IMR-90 (cell line): ENCODE measurements around the gene IL17D. TPM values are rescaled to one million over a fixed set of nuclear protein-coding genes. Genes with fewer than 3 reads are reported as not detected.

ENCODE experiments used
- ATAC-seq: fragments of 200-7000 bp; cut with Tn5 transposase; 2 replicates; pipeline ENCODE4 v1.9.1; 2020; ENCODE audit warnings: low read depth, mild to moderate bottlenecking, moderate library complexity
- BruUV-seq: library from RNA; stranded (reverse); fragments of 400-500 nt; replicated peaks from 2 replicates; lab custom pipeline; 2021; lab: Mats Ljungman, UMichigan
- CTCF ChIA-PET: fragments of 300-600 bp; formaldehyde crosslinking; extraction: SDS; loops from one replicate; lab custom pipeline; 2021; ENCODE audit warnings: antibody characterized with exemption; lab: Yijun Ruan, JAX
- POLR2A ChIA-PET: fragments of 300-600 bp; sonication (Branson Sonifier 250); formaldehyde crosslinking; loops from one replicate; lab custom pipeline; 2022; ENCODE audit warnings: antibody characterized with exemption; ENCODE audit not compliant: unreplicated experiment; lab: Charles Lee
- DNase-seq: peaks from one replicate; pipeline ENCODE4 v3.0.0; 2013
- H2AFZ ChIP-seq: replicated peaks from 2 replicates; pipeline ENCODE3; 2013; ENCODE audit warnings: low read length, mild to moderate bottlenecking; ENCODE audit not compliant: poor library complexity
- H2AK5ac ChIP-seq: 2 replicates; pipeline ENCODE4 v1.6.1; 2013; ENCODE audit warnings: low read depth, low read length, inconsistent platforms
- H2AK9ac ChIP-seq: replicated peaks from 2 replicates; pipeline ENCODE3; 2013; ENCODE audit warnings: mild to moderate bottlenecking, low read depth, low read length, moderate library complexity; ENCODE audit not compliant: poor library complexity
- H2BK120ac ChIP-seq: 2 replicates; pipeline ENCODE4 v1.6.1; 2013; ENCODE audit warnings: low read depth, low read length, inconsistent platforms
- H2BK15ac ChIP-seq: 3 replicates; pipeline ENCODE4 v1.6.1; 2013; ENCODE audit warnings: low read depth, low read length, inconsistent platforms
- H2BK20ac ChIP-seq: 2 replicates; pipeline ENCODE4 v1.6.1; 2013; ENCODE audit warnings: low read depth, mild to moderate bottlenecking, inconsistent platforms, low read length, moderate library complexity
- H2BK5ac ChIP-seq: 2 replicates; pipeline ENCODE4 v1.6.1; 2013; ENCODE audit warnings: mild to moderate bottlenecking, low read depth, low read length, inconsistent platforms; ENCODE audit not compliant: poor library complexity, severe bottlenecking
- H3K14ac ChIP-seq: replicated peaks from 2 replicates; pipeline ENCODE4 v1.6.1; 2013; ENCODE audit warnings: low read depth, low read length, inconsistent platforms
- H3K18ac ChIP-seq: 2 replicates; pipeline ENCODE4 v1.6.1; 2013; ENCODE audit warnings: low read depth, low read length, control low read depth
- H3K23ac ChIP-seq: 2 replicates; pipeline ENCODE4 v1.6.1; 2013; ENCODE audit warnings: low read depth, low read length, inconsistent platforms
- H3K27ac ChIP-seq: 2 replicates; pipeline ENCODE4 v1.5.1; 2013; ENCODE audit warnings: mild to moderate bottlenecking, control low read depth, low read length; ENCODE audit not compliant: insufficient read depth
- H3K27me3 ChIP-seq: 2 replicates; pipeline ENCODE4 v1.6.1; 2013; ENCODE audit warnings: low read length; ENCODE audit not compliant: control insufficient read depth, insufficient read depth
- H3K36me3 ChIP-seq: 2 replicates; pipeline ENCODE4 v1.6.1; 2013; ENCODE audit warnings: low read length, mixed read lengths; ENCODE audit not compliant: control insufficient read depth, insufficient read depth
- H3K4ac ChIP-seq: 2 replicates; pipeline ENCODE4 v1.6.1; 2013; ENCODE audit warnings: low read depth, low read length, inconsistent platforms
- H3K4me1 ChIP-seq: 2 replicates; pipeline ENCODE4 v1.6.1; 2013; ENCODE audit warnings: low read length, mixed read lengths; ENCODE audit not compliant: control insufficient read depth, insufficient read depth
- H3K4me2 ChIP-seq: 2 replicates; pipeline ENCODE4 v1.6.1; 2013; ENCODE audit warnings: low read depth, mild to moderate bottlenecking, control low read depth, low read length, moderate library complexity
- H3K4me3 ChIP-seq: 2 replicates; pipeline ENCODE4 v1.5.1; 2013; ENCODE audit warnings: low read depth, mild to moderate bottlenecking, control low read depth, low read length, moderate library complexity; ENCODE audit not compliant: insufficient read depth
- H3K56ac ChIP-seq: 2 replicates; pipeline ENCODE4 v1.6.1; 2013; ENCODE audit warnings: low read length, inconsistent platforms; ENCODE audit not compliant: insufficient read depth; ENCODE audit errors: extremely low read depth
- H3K79me1 ChIP-seq, 2 experiments: 2 replicates each; pipeline ENCODE4 v1.6.1; 2013; ENCODE audit warnings: low read length in 2 of 2, inconsistent platforms in 1 of 2, low read depth in 1 of 2
- H3K9ac ChIP-seq: 2 replicates; pipeline ENCODE4 v1.6.1; 2013; ENCODE audit warnings: low read depth, low read length, control low read depth
- H3K9me1 ChIP-seq: 2 replicates; pipeline ENCODE4 v1.6.1; 2013; ENCODE audit warnings: low read length, inconsistent platforms; ENCODE audit not compliant: insufficient read depth
- H3K9me3 ChIP-seq: 2 replicates; pipeline ENCODE4 v1.6.1; 2013; ENCODE audit warnings: low read length; ENCODE audit not compliant: control insufficient read depth, insufficient read depth
- H4K20me1 ChIP-seq: 2 replicates; pipeline ENCODE4 v1.6.1; 2013; ENCODE audit warnings: low read length, inconsistent platforms; ENCODE audit not compliant: insufficient read depth
- H4K5ac ChIP-seq: 2 replicates; pipeline ENCODE4 v1.6.1; 2013; ENCODE audit warnings: mild to moderate bottlenecking, low read depth, low read length, control low read depth
- H4K8ac ChIP-seq, 2 experiments: 2 replicates each; pipeline ENCODE4 v1.6.1; 2013; ENCODE audit warnings: low read depth in 2 of 2, low read length in 2 of 2, control low read depth in 1 of 2, inconsistent platforms in 1 of 2
- H4K91ac ChIP-seq: 2 replicates; pipeline ENCODE4 v1.6.1; 2013; ENCODE audit warnings: low read depth, low read length, inconsistent platforms; ENCODE audit not compliant: insufficient read depth
- BHLHE40 ChIP-seq: fragments of 150-350 bp; IDR thresholded peaks from 2 replicates; pipeline ENCODE4 v1.6.1; 2016; ENCODE audit warnings: mild to moderate bottlenecking, low read depth, low read length
- CEBPB ChIP-seq: IDR thresholded peaks from 2 replicates; pipeline ENCODE4 v1.6.1; 2012; ENCODE audit warnings: low read depth, low read length, improper control_type of control experiment
- CHD1 ChIP-seq: IDR thresholded peaks from 2 replicates; pipeline ENCODE4 v1.6.1; 2012; ENCODE audit warnings: low read depth, low read length, improper control_type of control experiment
- FOS ChIP-seq: fragments of 150-350 bp; IDR thresholded peaks from 2 replicates; pipeline ENCODE4 v1.6.1; 2016; ENCODE audit warnings: low read depth, low read length
- MAFK ChIP-seq: IDR thresholded peaks from 2 replicates; pipeline ENCODE4 v1.6.1; 2012; ENCODE audit warnings: low read depth, low read length, improper control_type of control experiment
- MAZ ChIP-seq: IDR thresholded peaks from 2 replicates; pipeline ENCODE4 v1.6.1; 2012; ENCODE audit warnings: low read depth, mild to moderate bottlenecking, low read length, improper control_type of control experiment, moderate library complexity, borderline replicate concordance
- MXI1 ChIP-seq: IDR thresholded peaks from 2 replicates; pipeline ENCODE4 v1.6.1; 2012; ENCODE audit warnings: low read depth, mild to moderate bottlenecking, low read length, moderate library complexity, borderline replicate concordance
- NFE2L2 ChIP-seq: fragments of 150-350 bp; IDR thresholded peaks from 2 replicates; pipeline ENCODE4 v1.6.1; 2016; ENCODE audit warnings: low read depth, mild to moderate bottlenecking, low read length
- POLR2A ChIP-seq: IDR thresholded peaks from 2 replicates; pipeline ENCODE4 v1.6.1; 2012; ENCODE audit warnings: mild to moderate bottlenecking, low read depth, low read length
- RAD21 ChIP-seq: IDR thresholded peaks from 2 replicates; pipeline ENCODE4 v1.6.1; 2012; ENCODE audit warnings: low read length, improper control_type of control experiment
- RCOR1 ChIP-seq: IDR thresholded peaks from 2 replicates; pipeline ENCODE4 v1.6.1; 2012; ENCODE audit warnings: mild to moderate bottlenecking, low read length, improper control_type of control experiment; ENCODE audit not compliant: insufficient replicate concordance
- RFX5 ChIP-seq: IDR thresholded peaks from 2 replicates; pipeline ENCODE4 v1.8.0; 2012; ENCODE audit warnings: low read depth, mild to moderate bottlenecking, low read length, moderate library complexity
- SMC3 ChIP-seq: fragments of 150-350 bp; IDR thresholded peaks from 2 replicates; pipeline ENCODE4 v1.6.1; 2016; ENCODE audit warnings: low read depth, mild to moderate bottlenecking, antibody characterized with exemption, low read length, moderate library complexity
- whole genome bisulfite sequencing, 2 experiments: methylation state at CpG; one replicate each; pipeline versions ENCODE4 v1.1.5 to v1.1.7; 2013; ENCODE audit warnings: missing lambda C conversion rate in 2 of 2; ENCODE audit not compliant: insufficient read length in 1 of 2; ENCODE audit errors: extremely low coverage in 2 of 2; 5-methylcytosine and 5-hydroxymethylcytosine counted together
- dilution Hi-C: fragments of 300-500 bp; cut with HindIII; formaldehyde crosslinking; loops from one replicate; pipeline ENCODE4 v1.14.3; 2018; ENCODE audit warnings: low sequenced_read_pairs; ENCODE audit not compliant: unreplicated experiment
- in situ Hi-C: fragments of 300-500 bp; cut with MboI; formaldehyde crosslinking; loops from 3 replicates; pipeline ENCODE4 v1.14.3; 2019; ENCODE audit warnings: low sequenced_read_pairs, inconsistent platforms, mixed read lengths
- intact Hi-C: fragments of 100-400 bp; cut with micrococcal nuclease; formaldehyde crosslinking; loops from 2 replicates; pipeline ENCODE4 v1.10.0; 2022
- polyA plus RNA-seq, 3 experiments: library from polyadenylated mRNA; depleted of rRNA; stranded (reverse); fragments of >200 nt; gene quantifications; 2 replicates each; pipeline ENCODE4 v1.2.3, GENCODE V29; 2012; ENCODE audit warnings: low replicate concordance in 1 of 3
- total RNA-seq: library from RNA; depleted of rRNA; stranded (reverse); fragments of >200 nt; gene quantifications from 2 replicates; pipeline ENCODE4 v1.2.3, GENCODE V29; 2012
- TF ChIP-seq, protein P1 (sequence below): fragments of 150-350 bp; IDR thresholded peaks from 2 replicates; pipeline ENCODE4 v1.6.1; 2016; ENCODE audit warnings: low read depth, mild to moderate bottlenecking, low read length, moderate library complexity, borderline replicate concordance
- TF ChIP-seq, protein P2 (sequence below): fragments of 150-350 bp; IDR thresholded peaks from 2 replicates; pipeline ENCODE4 v1.6.1; 2017; ENCODE audit warnings: mild to moderate bottlenecking, antibody characterized with exemption, low read length, low read depth
- TF ChIP-seq, protein P3 (sequence below): conservative IDR thresholded peaks from 2 replicates; pipeline ENCODE4 v1.5.1; 2012; ENCODE audit warnings: mild to moderate bottlenecking, low read depth, low read length, improper control_type of control experiment

Gene IL17D
- total and polyA plus RNA-seq, 2 of the 4 experiments (the other 2 are of a cell fraction) = 0.72 to 1.4 TPM

DNA sequence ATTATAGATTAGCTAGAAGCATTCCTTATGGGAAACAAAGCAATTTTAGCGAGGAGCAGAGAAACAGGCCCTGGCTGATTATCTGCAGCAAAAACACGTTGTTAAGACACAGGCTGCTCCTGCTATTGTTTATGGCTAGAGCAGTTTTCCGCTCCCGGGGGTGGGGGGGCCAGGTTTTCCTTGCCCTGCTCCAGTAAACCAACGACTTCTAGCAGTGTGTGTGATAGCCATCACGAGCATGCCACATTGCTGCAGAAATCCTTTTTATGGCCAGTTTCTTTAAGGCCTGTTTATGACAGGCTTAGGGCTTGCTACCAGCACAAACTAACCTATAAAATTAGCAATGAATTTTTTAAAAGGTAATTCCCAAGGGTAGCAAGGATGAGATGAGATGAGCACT lies 18.4 kb upstream of the IL17D start:
- H3K27ac ChIP-seq = no peak overlapping the region
- ChIA-PET CTCF (no interaction called here), POLR2A (no interaction called here)
- H4K8ac ChIP-seq = no peak overlapping the region
- intact Hi-C loops (loop anchor here (5.0 kb wide), 1 partner anchor 158 kb away; the partner anchor contains the start of gene CRYL1), dilution Hi-C loops (no loop called here), in situ Hi-C loops (no loop called here)
- no peaks in the 10 kb centered on the region for H3K27me3 ChIP-seq
- no peak overlapping the region for H4K5ac ChIP-seq
- ATAC-seq (no peak), DNase-seq (no peak)
- H2AK5ac ChIP-seq = no peak overlapping the region
- BruUV-seq = no TSS peak
- no peak overlapping the region for H4K91ac ChIP-seq
- no peak overlapping the region for H3K4ac ChIP-seq
- H4K20me1 ChIP-seq = no peaks in the 10 kb centered on the region
- no peaks in the 10 kb centered on the region for H3K79me1 ChIP-seq
- no peak overlapping the region for H2AK9ac ChIP-seq
- no peak overlapping the region for H3K4me2 ChIP-seq
- peaks cover 5% of the 10 kb centered on the region; the same call in 1 of the 2 replicates for H3K4me1 ChIP-seq
- H3K23ac ChIP-seq = no peak overlapping the region
- no peak overlapping the region for H2BK20ac ChIP-seq
- no peak overlapping the region for H3K18ac ChIP-seq
- no peak overlapping the region for H3K14ac ChIP-seq
- peaks cover 3% of the 10 kb centered on the region; the same call in 1 of the 2 replicates for H3K9me1 ChIP-seq
- no peak overlapping the region for H2AFZ ChIP-seq
- WGBS, 2 experiments = no CpG with 5 or more reads among the region's 6 CpGs
- H3K4me3 ChIP-seq = no peak overlapping the region
- no peak overlapping the region for H2BK15ac ChIP-seq
- no peak overlapping the region for H3K56ac ChIP-seq
- no peaks in the 10 kb centered on the region for H3K36me3 ChIP-seq
- TF ChIP-seq, protein P1, sequence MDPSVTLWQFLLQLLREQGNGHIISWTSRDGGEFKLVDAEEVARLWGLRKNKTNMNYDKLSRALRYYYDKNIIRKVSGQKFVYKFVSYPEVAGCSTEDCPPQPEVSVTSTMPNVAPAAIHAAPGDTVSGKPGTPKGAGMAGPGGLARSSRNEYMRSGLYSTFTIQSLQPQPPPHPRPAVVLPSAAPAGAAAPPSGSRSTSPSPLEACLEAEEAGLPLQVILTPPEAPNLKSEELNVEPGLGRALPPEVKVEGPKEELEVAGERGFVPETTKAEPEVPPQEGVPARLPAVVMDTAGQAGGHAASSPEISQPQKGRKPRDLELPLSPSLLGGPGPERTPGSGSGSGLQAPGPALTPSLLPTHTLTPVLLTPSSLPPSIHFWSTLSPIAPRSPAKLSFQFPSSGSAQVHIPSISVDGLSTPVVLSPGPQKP = no peak
- TF ChIP-seq MAFK (no peak), NFE2L2 (no peak), SMC3 (no peak), FOS (no peak), MAZ (no peak), RFX5 (no peak), RCOR1 (no peak), MXI1 (no peak), CEBPB (no peak), RAD21 (no peak), BHLHE40 (no peak), CHD1 (no peak), POLR2A (no peak)
- TF ChIP-seq, protein P2, sequence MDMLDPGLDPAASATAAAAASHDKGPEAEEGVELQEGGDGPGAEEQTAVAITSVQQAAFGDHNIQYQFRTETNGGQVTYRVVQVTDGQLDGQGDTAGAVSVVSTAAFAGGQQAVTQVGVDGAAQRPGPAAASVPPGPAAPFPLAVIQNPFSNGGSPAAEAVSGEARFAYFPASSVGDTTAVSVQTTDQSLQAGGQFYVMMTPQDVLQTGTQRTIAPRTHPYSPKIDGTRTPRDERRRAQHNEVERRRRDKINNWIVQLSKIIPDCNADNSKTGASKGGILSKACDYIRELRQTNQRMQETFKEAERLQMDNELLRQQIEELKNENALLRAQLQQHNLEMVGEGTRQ = no peak
- TF ChIP-seq, protein P3, sequence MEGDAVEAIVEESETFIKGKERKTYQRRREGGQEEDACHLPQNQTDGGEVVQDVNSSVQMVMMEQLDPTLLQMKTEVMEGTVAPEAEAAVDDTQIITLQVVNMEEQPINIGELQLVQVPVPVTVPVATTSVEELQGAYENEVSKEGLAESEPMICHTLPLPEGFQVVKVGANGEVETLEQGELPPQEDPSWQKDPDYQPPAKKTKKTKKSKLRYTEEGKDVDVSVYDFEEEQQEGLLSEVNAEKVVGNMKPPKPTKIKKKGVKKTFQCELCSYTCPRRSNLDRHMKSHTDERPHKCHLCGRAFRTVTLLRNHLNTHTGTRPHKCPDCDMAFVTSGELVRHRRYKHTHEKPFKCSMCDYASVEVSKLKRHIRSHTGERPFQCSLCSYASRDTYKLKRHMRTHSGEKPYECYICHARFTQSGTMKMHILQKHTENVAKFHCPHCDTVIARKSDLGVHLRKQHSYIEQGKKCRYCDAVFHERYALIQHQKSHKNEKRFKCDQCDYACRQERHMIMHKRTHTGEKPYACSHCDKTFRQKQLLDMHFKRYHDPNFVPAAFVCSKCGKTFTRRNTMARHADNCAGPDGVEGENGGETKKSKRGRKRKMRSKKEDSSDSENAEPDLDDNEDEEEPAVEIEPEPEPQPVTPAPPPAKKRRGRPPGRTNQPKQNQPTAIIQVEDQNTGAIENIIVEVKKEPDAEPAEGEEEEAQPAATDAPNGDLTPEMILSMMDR = no peak
- no peak overlapping the region for H3K9ac ChIP-seq
- H2BK5ac ChIP-seq = no peak overlapping the region
- no peak overlapping the region for H2BK120ac ChIP-seq
- no peaks in the 10 kb centered on the region for H3K9me3 ChIP-seq
